Testis (tissue), 3 donors: Measurements from ENCODE around the gene PLK5. TPM values are rescaled to one million over a fixed set of nuclear protein-coding genes. Genes with fewer than 3 reads are reported as not detected.

Source experiments
- DNase-seq: peaks from one replicate; pipeline ENCODE4 v3.0.0-alpha.2; 2019
- H3K27ac ChIP-seq, 2 donors: fragments of 200-600 bp; sonication (generic); one replicate each; pipeline ENCODE4 v1.5.1; 2019
- H3K27me3 ChIP-seq: fragments of 200-600 bp; sonication (generic); one replicate; pipeline ENCODE4 v1.5.1; 2019
- H3K36me3 ChIP-seq: fragments of 200-600 bp; sonication (generic); one replicate; pipeline ENCODE4 v1.5.1; 2017; ENCODE audit warnings: low read depth; ENCODE audit errors: missing control alignments
- H3K4me1 ChIP-seq: fragments of 200-600 bp; sonication (generic); one replicate; pipeline ENCODE4 v1.5.1; 2019
- H3K4me3 ChIP-seq, 2 donors: fragments of 200-600 bp; sonication (generic); one replicate each; pipeline ENCODE4 v1.5.1; 2017 to 2019
- H3K9me3 ChIP-seq: fragments of 200-600 bp; sonication (generic); one replicate; pipeline ENCODE4 v1.5.1; 2017
- CTCF ChIP-seq, 3 experiments: fragments of 450-650 bp in 2 of 3; fragments of 200-600 bp in 1 of 3; sonication (generic) in 1 of 3; IDR thresholded peaks; one replicate each; pipeline ENCODE4 v1.5.1; 2016 to 2019; ENCODE audit warnings: antibody characterized with exemption in 3 of 3, mild to moderate bottlenecking in 2 of 3, moderate library complexity in 1 of 3
- POLR2A ChIP-seq: fragments of 450-650 bp; IDR thresholded peaks from one replicate; pipeline ENCODE4 v1.6.1; 2017; ENCODE audit warnings: antibody characterized with exemption, mild to moderate bottlenecking, moderate library complexity
- WGBS, 2 donors: methylation state at CpG; one replicate each; pipeline ENCODE4 v1.1.5; 2018; 5-methylcytosine and 5-hydroxymethylcytosine counted together
- intact Hi-C: fragments of 100-400 bp; cut with DNase I; formaldehyde crosslinking; loops from one replicate; pipeline ENCODE4 v1.15.1; 2023; ENCODE audit warnings: low total_unique reads
- polyA plus RNA-seq: library from polyadenylated mRNA; stranded (reverse); fragments of 350-450 nt; fragmentation: Illumina TruSeq; extraction: RNeasy Lipid Tissue Mini Kit (QIAGEN cat#74804); gene quantifications from one replicate; pipeline ENCODE4 v1.2.3, GENCODE V29; 2014; ENCODE audit warnings: low read depth, low replicate concordance; ENCODE audit not compliant: insufficient read depth
- small RNA-seq, 2 donors: library from RNA; depleted of rRNA; stranded (forward); fragments of <200 nt; gene quantifications; one replicate each; pipeline ENCODE3, GENCODE V24; 2016
- total RNA-seq, 2 donors: library from RNA; depleted of rRNA; stranded (reverse); fragments of >200 nt; gene quantifications; one replicate each; pipeline ENCODE4 v1.2.3, GENCODE V29; 2016

PLK5 gene
- total and polyA plus RNA-seq, 3 donors from 2014 or later, result 2.4 to 31.5 (median 13.4) TPM

- 50 to 79% methylated on average over 4 to 83 of the region's 87 CpGs for WGBS, 2 donors
- no peaks in the 10 kb centered on the region for H3K36me3 ChIP-seq
- TF ChIP-seq POLR2A, result no peak
- no peak for TF ChIP-seq CTCF (IDR thresholded peaks at IDR 0.05)
These were observed 60.8 kb downstream of the PLK5 start for GRCh38 chr19:1584500-1585242.

GRCh38 chr19:1585243-1585580 is 61.3 kb downstream of the PLK5 start:
- Histone ChIP-seq H3K4me3 (peak overlapping the region; percentile 29 to 39), H3K27me3 (no peaks in the 10 kb centered on the region), H3K4me1 (no peaks in the 10 kb centered on the region), H3K36me3 (no peaks in the 10 kb centered on the region), H3K27ac (no peak overlapping the region), H3K9me3 (no peaks in the 10 kb centered on the region)
- intact Hi-C loops, result no loop called here
- DNase-seq, result no peak
- TF ChIP-seq POLR2A (no peak), CTCF (IDR thresholded peaks at IDR 0.05) (no peak)
- 61 to 70% methylated on average over 8 to 13 of the region's 13 CpGs for WGBS, 2 donors

More at GRCh38 chr19:1584500-1585242, 60.8 kb downstream of the PLK5 start:
- Histone ChIP-seq H3K27ac (peak overlapping the region in 1 of 2 donors; percentile 25), H3K4me1 (no peaks in the 10 kb centered on the region), H3K4me3 (peak overlapping the region; percentile 29 to 39), H3K9me3 (no peaks in the 10 kb centered on the region), H3K27me3 (no peaks in the 10 kb centered on the region)
- peak; percentile 65 for DNase-seq
- intact Hi-C loops, result no loop called here

Small RNA genes within 50 kb of the gene (small RNA-seq; reads per million reads assigned to genes)
- gene AC005943.2, result 0 reads per million in 2 donors
- 0 reads per million in 2 donors for gene RN7SL477P

Other genes with a start within 250 kb of the PLK5 start
- 100 to 1,000 TPM; 111 to 128 TPM for gene FAM174C, start 248.5 kb upstream of the PLK5 start, total RNA-seq
- gene FAM174C, start 248.5 kb upstream of the PLK5 start, polyA plus RNA-seq, result 51.6 TPM
- gene EFNA2, start 238.2 kb upstream of the PLK5 start, total RNA-seq, result 1 to 10 TPM; 1.5 to 2.9 TPM
- 0.61 TPM for gene EFNA2, start 238.2 kb upstream of the PLK5 start, polyA plus RNA-seq
- 100 to 1,000 TPM; 170 to 176 TPM for gene NDUFS7, start 140.2 kb upstream of the PLK5 start, total RNA-seq
- gene NDUFS7, start 140.2 kb upstream of the PLK5 start, polyA plus RNA-seq, result 172 TPM
- gene GAMT, start 122.5 kb upstream of the PLK5 start, total RNA-seq, result 100 to 1,000 TPM; 144 to 191 TPM
- gene GAMT, start 122.5 kb upstream of the PLK5 start, polyA plus RNA-seq, result 92.2 TPM
- 10 to 100 TPM; 97.9 to 99.6 TPM for gene DAZAP1, start 116.5 kb upstream of the PLK5 start, total RNA-seq
- gene DAZAP1, start 116.5 kb upstream of the PLK5 start, polyA plus RNA-seq, result 215 TPM
- 1,000 to 10,000 TPM; 1,248 to 1,750 TPM for gene RPS15, start 85.7 kb upstream of the PLK5 start, total RNA-seq
- gene RPS15, start 85.7 kb upstream of the PLK5 start, polyA plus RNA-seq, result 768 TPM
- 1 to 10 TPM; 4.6 to 5.9 TPM for gene APC2, start 74.0 kb upstream of the PLK5 start, total RNA-seq
- 2.8 TPM for gene APC2, start 74.0 kb upstream of the PLK5 start, polyA plus RNA-seq
- 10 to 100 TPM; 55.4 to 72.5 TPM for gene C19orf25, start 44.9 kb upstream of the PLK5 start, total RNA-seq
- gene C19orf25, start 44.9 kb upstream of the PLK5 start, polyA plus RNA-seq, result 39.3 TPM
- gene PCSK4, start 33.7 kb upstream of the PLK5 start, total RNA-seq, result 100 to 1,000 TPM; 108 to 203 TPM
- 179 TPM for gene PCSK4, start 33.7 kb upstream of the PLK5 start, polyA plus RNA-seq
- gene REEP6, start 32.9 kb upstream of the PLK5 start, total RNA-seq, result 100 to 1,000 TPM; 429 to 454 TPM
- gene REEP6, start 32.9 kb upstream of the PLK5 start, polyA plus RNA-seq, result 386 TPM
- gene ADAMTSL5, start 11.1 kb upstream of the PLK5 start, total RNA-seq, result 10 to 100 TPM; 10.7 to 17.9 TPM
- 7.2 TPM for gene ADAMTSL5, start 11.1 kb upstream of the PLK5 start, polyA plus RNA-seq
- gene MEX3D, start 44.2 kb downstream of the PLK5 start, total RNA-seq, result 100 to 1,000 TPM; 127 to 211 TPM
- 45.6 TPM for gene MEX3D, start 44.2 kb downstream of the PLK5 start, polyA plus RNA-seq
- gene MBD3, start 68.8 kb downstream of the PLK5 start, total RNA-seq, result 100 to 1,000 TPM; 146 to 153 TPM
- 78.3 TPM for gene MBD3, start 68.8 kb downstream of the PLK5 start, polyA plus RNA-seq
- 10 to 100 TPM; 45.8 to 60.8 TPM for gene UQCR11, start 81.4 kb downstream of the PLK5 start, total RNA-seq
- gene UQCR11, start 81.4 kb downstream of the PLK5 start, polyA plus RNA-seq, result 105 TPM
- gene TCF3, start 128.5 kb downstream of the PLK5 start, total RNA-seq, result 100 to 1,000 TPM; 330 to 423 TPM
- 157 TPM for gene TCF3, start 128.5 kb downstream of the PLK5 start, polyA plus RNA-seq
- gene ONECUT3, start 229.4 kb downstream of the PLK5 start, total RNA-seq, result under 1 TPM; 0.25 to 0.39 TPM
- 0.13 TPM for gene ONECUT3, start 229.4 kb downstream of the PLK5 start, polyA plus RNA-seq